NCI-H82 treated with DMSO at 0.1 percent for 48 hours (cell line): ENCODE data around the gene GNS.

Source experiments
- DNase-seq: peaks from one replicate; lab custom pipeline; 2025; ENCODE audit not compliant: unreplicated experiment; lab: John Stamatoyannopoulos, UW

GNS gene

DNA sequence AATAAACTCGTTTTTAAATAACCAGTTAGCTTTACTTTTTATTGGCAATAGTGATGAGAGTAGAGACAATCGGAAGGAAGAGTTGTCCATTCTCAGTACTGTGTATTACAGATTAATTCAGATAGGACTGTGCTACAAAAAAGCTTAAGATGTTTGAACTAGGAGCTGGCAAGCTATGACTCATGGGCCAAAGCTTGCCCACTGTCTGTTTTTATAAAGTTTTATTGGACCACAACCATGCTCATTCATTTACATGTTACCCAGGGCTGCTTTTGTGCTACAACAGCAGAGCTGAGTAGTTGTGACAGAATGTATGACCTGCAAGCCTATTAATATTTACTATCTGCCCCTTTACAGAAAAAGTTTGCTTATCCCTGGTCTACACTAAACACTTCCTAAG lies 19.4 kb downstream of the GNS start:
- DNase-seq, result no peak

DNA sequence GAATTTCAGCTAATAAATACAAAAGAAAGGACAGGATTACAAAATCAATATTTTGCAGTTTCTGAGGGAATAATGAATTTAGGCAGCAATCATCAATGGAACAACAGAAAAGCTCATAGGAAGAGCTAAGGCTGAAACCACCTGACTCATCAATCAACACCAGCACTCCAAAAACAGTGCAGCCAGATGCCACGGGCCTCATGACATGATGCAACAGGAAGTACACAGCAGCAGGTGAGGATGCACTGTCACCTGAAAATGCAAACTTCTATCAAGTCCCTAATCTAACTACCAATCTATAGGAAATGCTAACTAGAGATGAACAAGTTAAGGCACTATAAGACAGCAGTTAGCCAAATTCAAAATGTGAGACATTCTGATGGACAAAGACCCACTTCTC lies 21.7 kb downstream of the GNS start:
- no peak for DNase-seq

DNA sequence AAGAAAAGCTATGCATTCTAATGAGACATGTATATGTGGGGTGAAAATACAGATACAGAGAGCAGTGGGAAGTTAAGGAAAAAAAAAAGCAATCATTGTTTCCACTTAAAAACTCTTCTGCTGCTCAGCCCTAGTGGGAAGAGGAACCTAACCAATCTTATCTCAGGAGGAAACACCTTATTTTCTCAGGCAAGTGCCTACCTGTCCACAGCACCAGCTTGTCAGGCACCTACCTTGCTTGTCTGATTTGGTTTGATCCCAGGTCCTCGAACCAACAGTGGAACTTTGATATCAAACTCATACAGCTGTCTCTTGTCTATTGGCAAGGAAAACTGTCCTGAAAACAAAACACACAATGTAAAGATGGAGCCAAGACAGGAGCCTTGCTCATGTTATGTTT lies 22.4 kb downstream of the GNS start:
- DNase-seq, result no peak

DNA sequence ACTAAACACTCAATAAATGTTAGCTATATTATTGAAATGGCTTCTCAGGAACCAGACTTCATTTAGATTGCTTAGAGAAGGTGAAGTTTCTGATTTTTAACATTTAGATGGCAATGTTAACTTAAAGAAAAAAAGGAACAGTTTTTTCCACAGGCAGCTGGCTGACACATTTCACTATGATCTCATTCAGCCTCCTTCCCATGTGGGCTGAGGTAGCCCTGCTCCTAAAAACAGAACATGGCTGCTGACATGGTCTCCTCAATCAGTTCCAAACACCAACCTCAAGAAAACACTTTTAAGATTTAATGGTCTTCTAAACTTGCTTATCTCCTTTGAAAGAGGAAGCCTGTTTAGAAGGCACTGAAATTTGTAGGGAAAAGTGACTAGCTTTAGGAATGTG lies 23.8 kb downstream of the GNS start:
- DNase-seq, result no peak

DNA sequence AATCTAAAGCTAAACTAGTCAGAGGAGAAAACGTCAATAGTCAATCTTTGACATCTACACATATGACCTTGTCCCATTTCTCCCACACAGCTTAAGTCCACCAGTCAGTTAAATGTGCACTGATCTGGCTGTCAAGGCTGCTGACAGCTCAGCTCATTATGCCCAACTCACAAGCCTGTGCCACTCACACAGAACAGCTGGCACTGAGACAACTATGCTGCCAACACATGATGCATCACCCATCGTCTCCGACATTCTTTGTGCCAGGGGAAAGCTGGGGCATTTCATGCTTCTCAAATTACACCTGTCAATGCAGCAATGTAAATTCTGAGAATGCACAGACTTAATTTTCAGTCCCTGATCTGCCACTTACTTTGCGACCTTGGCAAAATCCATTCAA lies 25.3 kb downstream of the GNS start:
- DNase-seq, result no peak

DNA sequence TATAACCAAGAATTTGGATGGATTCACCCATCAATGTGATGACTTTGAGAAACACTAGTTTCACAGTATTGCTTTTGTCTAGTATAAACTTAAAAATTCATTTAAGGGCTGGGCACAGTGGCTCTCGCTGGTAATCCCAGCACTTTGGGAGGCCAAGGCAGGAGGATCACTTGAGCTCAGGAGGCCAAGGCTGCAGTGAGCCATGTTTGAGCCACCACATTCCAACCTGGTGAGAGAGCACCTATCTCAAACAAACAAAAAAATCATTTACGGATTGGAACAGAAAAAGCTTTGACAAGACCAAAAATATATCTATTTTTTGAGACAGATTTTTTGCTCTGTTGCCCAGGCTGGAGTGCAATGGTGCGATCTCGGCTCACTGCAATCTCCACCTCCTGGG lies 27.5 kb downstream of the GNS start:
- no peak for DNase-seq

DNA sequence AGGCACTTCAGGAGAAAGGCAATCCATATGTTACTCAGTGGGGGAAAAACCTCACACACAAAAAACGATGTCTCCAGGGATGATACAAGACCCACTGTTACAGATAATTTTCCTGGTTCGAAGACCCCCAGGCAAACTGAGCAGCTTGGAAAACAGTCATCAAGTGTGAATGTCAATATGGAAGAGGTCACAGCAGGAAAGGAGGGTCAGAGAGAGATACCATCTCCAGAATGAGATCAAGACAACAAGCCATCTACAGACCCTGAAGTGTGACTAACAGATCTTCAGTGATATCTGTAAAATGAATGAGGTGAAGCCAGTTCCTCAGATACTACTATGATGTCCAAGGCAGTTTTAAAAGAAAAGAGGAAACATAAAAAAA lies 28.6 kb downstream of the GNS start:
- no peak for DNase-seq

DNA sequence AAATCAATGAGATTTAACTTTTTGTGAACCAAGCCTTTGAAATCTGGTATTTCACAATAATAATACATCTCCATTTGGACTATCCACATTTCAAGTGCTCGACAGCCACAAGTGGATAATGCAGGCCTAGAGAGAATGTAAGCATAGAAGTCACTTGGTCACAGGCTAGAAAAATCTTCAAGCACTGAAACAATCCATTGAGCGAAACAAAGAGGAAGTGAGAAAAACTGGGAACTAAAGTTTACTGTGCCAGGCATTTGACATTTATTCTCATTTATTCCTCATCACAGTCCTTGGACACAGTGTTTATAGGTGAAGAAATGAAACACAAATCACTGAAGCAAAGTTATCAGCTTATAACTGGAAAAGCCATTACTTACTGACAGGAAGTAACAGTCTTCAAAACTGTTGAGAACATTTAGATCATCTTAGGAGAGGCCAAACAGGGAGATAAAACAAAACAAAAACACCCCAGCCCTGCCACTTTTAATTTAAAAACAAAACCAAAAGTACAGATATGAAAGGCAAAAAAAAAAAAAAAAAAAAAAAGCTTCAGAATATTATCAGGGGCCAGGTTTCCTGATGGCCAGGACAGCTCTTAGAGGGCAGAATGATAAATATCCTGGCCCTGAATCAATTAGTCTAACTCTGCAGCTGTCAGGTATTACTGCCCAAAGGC lies 29.2 kb downstream of the GNS start:
- peak; percentile 48 for DNase-seq

DNA sequence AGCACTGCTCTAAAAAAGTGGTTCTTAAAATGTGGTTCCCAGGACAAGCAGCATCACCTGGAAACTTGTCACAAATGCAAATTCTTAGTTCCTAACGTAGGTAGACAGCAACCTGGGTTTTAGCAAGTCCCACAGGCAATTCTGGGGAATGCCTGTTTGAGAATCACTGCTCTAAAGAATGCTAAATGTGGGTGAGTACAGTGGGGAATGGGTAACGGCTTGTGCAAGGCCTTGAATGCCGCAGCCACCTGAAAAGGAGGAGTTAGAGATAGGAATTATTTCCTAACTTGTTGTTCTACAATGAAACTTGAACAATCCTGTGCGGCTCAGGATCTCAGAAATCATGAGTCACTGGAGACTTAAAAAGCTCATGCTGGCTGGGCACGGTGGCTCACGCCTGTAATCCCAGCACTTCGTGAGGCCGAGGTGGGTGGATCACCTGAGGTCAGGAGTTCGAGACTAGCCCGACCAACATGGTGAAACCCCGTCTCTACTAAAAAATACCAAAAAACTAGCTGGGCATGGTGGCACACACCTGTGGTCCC lies 34.9 kb downstream of the GNS start:
- no peak for DNase-seq

DNA sequence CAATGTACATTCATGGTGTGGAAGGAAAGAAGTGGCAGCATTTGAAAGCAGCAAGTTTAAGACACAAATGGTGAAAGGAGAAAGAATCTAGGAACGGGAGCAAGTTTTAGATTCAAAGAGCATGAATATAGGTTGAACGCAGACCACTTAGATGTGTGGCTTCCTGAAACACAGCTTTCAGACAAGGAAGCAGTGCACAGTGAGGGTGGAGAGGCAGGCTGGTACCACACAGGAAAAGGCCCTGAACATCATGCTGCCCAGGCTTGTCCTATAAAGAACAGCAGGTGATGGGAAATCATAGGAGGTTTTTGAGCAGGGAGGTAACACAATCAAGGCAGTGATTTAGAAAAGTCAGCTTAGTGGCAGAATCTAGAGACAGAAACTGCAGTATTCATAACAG lies 35.6 kb downstream of the GNS start:
- DNase-seq, result no peak

DNA sequence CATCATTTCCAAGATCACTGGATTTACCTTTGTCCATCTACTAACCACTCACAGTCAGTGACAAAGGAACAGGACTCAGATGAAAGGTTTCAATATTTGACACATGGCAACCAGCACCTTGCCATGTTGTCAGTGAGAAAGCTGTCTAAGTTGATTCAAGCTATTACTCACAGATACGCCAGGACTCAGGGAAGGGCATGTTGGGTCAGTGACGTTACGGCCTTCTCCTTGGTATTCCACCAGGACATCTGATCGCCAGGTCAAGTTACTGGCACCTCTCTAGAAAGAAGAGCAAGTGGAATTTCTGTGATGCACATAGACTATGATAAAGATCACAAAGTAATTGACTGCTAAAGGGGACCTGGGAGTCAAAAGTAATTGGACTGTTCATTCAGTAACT lies 36.4 kb downstream of the GNS start:
- no peak for DNase-seq

DNA sequence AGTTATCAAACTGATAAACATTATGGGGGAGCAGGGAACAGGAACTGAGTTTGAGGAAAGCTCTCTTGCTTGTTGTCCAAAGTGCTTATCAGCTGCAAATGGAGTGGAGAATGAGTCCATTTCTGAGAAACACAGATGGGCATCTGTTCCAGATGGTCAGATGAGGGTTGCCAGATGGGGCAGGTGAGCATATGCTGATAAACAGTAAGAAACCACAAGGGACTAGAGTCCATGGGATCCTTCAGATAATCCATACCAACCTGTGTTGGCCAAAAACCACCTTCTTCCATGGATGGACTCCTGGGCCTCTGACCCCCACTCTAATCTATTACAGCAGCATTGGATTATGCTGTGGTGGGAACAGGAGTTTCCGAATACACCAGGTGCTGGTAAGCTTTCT lies 38.3 kb downstream of the GNS start:
- DNase-seq, result peak; percentile 48

DNA sequence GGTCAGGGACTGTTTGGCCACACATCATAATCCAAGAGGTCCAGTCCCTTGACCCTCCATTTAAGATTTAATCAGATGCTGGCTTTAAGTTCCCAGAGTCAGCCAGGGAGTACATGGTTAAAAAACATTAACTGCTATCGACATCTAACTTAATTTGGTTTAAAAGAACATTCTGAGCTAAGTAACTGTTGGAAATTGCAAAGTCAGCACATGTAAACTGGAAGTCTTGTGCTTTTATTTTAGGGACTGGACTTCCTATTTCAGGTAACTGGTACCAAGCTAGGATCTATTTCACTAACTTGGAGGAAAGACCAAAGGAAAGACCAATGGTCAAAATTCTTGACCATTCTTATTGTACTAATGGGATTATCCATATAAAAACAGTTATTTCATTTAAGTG lies 40.6 kb downstream of the GNS start:
- DNase-seq, result no peak

DNA sequence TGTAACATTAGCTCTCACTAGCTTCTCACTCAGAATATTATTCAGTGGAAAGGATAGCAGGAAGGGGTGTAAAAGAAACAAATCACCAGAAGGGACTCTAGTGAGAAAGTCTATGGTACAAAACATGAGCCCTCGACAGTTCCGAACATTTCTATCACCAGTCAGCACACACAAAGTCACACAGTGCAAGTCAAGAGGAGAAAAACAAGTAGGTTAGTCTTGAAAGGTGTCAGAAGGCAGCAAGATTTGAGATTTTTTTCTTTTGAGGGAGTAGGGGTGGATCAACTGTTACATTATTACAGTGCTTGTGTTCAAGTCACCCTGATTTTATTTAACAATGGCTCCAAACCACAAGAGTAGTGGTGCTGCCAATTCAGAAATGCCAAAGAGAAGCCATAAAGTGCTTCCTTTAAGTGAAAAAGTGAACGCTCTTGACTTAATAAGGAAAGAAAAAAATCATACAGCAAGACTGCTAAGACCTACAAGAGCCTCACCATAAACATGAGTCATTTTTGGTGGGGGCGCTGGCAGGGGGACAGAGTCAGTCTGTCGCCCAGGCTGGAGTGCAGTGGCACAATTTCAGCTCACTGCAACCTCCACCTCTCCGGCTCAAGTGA lies 42.3 kb downstream of the GNS start:
- DNase-seq, result no peak

DNA sequence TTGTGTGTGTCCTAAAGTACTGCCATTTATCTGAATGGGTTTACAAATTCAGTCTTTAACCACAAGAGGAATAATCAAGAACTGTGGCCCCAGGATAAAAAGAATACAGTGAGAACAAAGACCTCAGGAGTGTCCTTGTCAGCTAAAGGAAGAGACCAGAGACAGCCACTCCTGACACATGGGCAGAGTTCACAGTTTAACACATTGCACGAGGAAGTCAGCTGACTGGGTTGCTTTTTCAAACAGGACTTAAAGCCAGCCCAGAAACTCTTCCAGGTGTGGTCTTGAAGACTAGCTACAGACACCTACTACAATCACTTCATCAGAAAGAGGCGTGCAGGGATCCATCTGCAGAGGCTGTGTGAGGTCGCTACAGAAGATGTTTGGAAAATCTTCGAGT lies 42.8 kb downstream of the GNS start:
- no peak for DNase-seq

DNA sequence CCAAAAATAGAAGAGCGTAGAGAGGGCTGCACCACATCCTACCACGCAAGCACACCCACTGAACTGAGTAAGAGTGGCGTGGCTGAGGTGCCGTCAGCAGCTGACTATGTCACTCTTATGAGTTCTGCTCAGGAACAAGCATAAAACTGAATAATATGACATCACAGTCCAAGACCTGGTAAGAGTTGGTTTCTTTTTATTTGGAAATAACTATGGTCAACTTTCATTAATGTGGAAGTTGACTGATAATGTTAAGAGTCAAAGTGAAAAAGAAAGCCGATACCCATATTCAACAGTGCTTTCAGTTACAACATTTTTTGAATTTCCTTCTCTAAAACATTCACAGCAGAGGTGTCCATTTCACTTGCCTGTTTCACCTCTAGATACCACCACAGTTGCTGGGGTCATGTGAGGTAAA lies 44.6 kb downstream of the GNS start:
- DNase-seq, result no peak

DNA sequence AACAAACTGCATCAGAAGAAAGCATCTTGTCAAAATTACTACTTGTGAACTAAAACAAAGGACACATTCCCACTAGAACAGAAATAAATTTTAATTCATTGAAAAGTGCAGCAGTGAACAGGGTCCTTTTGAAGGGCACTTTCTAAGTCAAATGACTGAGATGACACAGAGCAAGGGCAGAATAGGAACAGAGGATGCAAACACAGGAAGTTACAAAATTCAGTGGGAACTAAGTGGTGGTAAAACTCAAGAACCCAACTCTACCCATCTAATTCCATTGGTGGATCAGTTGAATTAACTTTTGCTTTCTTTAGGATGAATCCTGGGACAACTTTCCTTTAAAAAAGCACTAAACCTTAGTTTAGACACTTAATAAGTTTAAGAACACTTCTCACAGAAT lies 45.8 kb downstream of the GNS start:
- DNase-seq, result no peak

DNA sequence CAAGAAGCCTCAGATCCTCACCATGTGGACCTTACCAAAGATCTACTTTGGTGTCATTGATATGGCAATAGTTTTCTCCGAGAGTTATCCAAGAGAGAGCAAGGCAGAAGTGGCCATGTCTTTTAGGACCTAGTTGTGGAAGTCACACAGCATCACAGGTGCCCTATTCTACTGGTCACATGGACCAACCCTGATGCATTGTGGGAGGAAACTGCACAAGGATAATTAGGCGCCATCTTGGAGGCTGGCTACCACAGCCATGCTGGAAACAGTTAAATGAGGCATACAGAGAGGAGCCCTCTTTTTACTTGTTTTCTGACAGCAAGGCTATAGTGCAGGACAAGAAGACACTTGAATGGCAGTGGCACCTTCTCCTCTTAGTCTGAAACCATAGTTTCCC lies 49.8 kb downstream of the GNS start:
- DNase-seq, result no peak

DNA sequence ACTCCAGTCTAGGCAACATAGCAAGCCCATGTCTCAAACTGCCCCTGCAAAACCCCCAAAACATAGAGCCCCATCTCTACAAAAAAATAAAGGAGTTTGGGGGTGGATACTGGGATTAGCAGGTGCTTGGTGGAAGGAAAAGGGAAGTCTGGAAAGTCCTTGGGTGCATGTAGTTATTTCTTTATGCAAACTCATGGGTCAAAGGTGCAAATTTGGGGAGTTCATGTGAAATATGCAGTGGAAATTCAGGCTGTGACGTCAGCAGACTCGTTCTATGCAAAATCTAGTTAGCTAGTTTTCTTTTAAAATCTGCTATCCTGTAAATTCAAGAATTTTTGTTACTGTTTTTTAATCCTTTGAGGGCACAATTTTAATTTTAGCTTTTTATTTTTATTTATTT lies 51.3 kb downstream of the GNS start:
- no peak for DNase-seq

DNA sequence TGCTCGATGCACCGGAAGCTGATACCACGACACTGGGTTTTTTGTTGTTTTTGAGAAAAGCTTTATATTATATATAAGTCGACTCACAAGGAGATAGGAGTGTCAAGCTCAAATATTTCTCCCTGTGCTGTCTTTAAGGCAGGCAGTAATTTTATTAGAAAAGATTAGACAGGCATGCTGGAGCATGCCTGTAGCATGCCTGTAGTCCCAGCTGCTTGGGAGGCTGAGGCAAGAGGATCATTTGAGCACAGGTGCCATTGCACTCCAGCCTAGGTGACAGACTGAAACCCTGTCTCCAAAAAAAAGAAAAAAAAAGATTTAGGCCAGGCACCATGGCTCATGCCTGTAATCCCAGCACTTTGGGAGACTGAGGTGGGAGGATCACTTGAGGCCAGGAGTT lies 51.8 kb downstream of the GNS start:
- DNase-seq, result no peak

DNA sequence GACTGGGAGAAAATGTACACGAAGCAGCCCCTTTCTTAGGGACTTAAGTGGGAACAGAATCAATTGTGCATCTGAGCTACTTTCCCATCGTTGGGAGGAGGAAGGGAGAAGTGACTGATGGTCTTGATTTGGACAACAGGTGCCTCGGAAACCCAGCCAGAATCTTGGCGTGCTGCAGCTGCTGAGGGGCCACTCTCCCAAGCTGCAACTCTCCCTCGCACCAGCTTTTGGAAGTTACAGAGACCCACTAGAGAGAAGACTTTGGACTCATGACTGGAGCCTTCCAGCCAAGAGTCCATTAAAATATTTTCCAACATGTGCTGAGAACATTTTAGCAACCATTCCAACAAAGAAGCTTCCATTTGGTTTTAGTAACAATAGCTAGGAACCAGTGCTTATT lies 52.3 kb downstream of the GNS start:
- DNase-seq, result no peak

DNA sequence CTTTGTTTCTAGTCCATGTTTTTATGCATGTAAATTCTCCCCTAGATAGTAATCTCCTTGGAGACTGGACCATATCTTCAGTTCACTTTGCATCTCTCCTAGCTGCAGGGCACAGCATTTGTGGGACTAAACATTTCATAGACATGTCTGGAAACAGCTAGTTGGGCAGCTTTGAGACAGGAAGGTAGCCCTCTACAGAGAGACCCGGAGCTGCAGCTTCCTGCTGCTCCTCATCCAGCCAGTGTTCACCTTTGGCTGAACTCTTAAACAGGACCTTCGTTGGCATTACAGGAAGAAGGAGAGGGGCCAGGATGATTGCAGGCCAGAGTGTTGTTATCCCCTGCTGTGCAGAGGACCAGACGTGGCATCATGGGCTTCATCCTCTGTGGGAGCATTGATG lies 52.9 kb downstream of the GNS start:
- no peak for DNase-seq

DNA sequence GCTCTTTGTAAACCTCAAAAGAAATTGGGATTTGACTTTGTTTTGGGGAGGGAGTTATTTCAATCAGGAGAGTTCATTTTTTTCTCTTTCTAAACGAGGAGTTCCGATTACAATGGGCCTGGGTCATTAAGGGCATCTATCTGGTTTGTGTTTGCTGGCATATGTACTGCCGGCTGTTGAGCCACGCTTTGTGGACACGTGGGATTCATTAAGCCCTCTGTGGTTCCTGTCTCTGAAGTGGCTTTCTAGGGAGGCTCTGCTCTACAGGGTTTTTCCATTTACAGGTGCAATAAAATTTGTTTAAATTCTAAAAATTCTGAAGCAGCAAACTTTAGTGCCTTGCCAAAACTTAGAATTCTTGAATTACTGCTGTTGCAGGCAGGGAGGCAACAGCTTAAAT lies 57.9 kb downstream of the GNS start:
- DNase-seq, result no peak
